ENCODE data around the gene NCF2. TPM values are rescaled to one million over a fixed set of nuclear protein-coding genes. Genes with fewer than 3 reads are reported as not detected.
A peak's percentile ranks its signal among the peaks of the same experiment; 100 is the strongest.

NCF2 gene
- total RNA-seq, 2 experiments from 2014 or later = 8.7 to 9.0 TPM

DNA sequence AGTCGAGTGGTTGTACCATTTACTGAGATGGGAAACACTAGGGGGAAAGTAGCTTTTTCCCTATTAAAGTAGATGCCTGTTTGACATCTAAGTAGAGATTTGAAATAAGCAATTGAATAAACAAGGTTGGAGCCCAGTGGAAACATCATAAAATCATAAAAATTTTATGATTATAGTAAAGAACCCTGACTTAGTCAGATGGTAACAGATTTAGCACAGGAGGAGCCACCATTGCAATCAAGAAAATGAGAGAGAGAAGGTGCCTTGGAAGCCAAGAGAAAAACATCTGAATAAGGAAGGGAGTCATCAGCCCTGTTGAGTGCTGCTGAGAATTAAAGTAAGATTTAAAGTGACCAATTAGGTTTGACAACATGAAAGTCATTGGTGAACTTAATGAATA lies 68.2 kb downstream of the NCF2 start:
- peaks cover 4% of the 10 kb centered on the region for H3K4me1 Mint-ChIP-seq
- no peaks in the 10 kb centered on the region for H3K27me3 Mint-ChIP-seq
- H3K27ac Mint-ChIP-seq = no peak overlapping the region
- H3K9me3 Mint-ChIP-seq (ENCODE audit: low read depth) = no peaks in the 10 kb centered on the region
- no peak for DNase-seq
- POLR2A ChIA-PET = no interaction called here
- peaks cover 22% of the 10 kb centered on the region for H3K36me3 Mint-ChIP-seq (ENCODE audit: low read depth)
- no peak for ATAC-seq
- CTCF ChIA-PET = interaction anchor here (0.6 to 1.2 kb wide), 5 partner anchors 8 to 138 kb away, joined by 3 to 5 read pairs (median 3); no protein-coding TSS in a partner anchor
- intact Hi-C loops (cut with DNase I, micrococcal nuclease) = no loop called here
- H3K4me3 Mint-ChIP-seq = no peak overlapping the region

GRCh38 chr1:183520379-183520778 lies 69.9 kb downstream of the NCF2 start:
- ATAC-seq (no peak), DNase-seq (no peak)
- Mint-ChIP-seq H3K4me3 (no peak overlapping the region), H3K27me3 (no peaks in the 10 kb centered on the region), H3K4me1 (peaks cover 6% of the 10 kb centered on the region), H3K9me3 (ENCODE audit: low read depth) (no peaks in the 10 kb centered on the region), H3K27ac (peak overlapping the region; percentile 21), H3K36me3 (ENCODE audit: low read depth) (peaks cover 23% of the 10 kb centered on the region)
- ChIA-PET POLR2A (interaction anchor here (0.6 kb wide), 1 partner anchor 84 kb away, joined by 3 read pairs; no protein-coding TSS in a partner anchor), CTCF (interaction anchor here (0.6 kb wide), 1 partner anchor 135 kb away, joined by 3 read pairs; no protein-coding TSS in a partner anchor)
- intact Hi-C loops (cut with DNase I, micrococcal nuclease) = no loop called here

DNA sequence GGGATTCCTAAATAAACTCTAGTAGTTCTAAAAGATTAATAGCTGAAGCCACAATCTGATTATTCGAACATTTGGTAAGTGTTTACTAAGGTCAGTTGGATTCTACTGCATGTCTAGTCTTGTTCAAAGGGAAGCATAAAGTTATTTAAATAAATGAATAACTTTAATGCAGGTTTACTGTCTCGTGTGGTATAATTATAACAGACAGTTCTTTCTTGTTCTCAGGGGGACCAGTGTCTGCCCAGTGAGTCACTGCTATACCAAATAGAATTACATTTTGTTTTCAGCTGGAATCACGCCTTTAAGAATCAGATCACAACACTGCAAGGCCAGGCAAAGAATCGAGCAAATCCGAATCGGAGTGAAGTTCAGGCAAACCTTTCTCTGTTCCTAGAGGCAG lies 72.9 kb downstream of the NCF2 start:
- H3K4me3 Mint-ChIP-seq = no peak overlapping the region
- no peak overlapping the region for H3K27ac Mint-ChIP-seq
- peaks cover 24% of the 10 kb centered on the region for H3K36me3 Mint-ChIP-seq (ENCODE audit: low read depth)
- intact Hi-C loops (cut with DNase I, micrococcal nuclease) = no loop called here
- H3K9me3 Mint-ChIP-seq (ENCODE audit: low read depth) = no peaks in the 10 kb centered on the region
- H3K4me1 Mint-ChIP-seq = peaks cover 15% of the 10 kb centered on the region
- ATAC-seq = no peak
- no peaks in the 10 kb centered on the region for H3K27me3 Mint-ChIP-seq
- ChIA-PET POLR2A (no interaction called here), CTCF (interaction anchor here (0.9 kb wide), 1 partner anchor 8 kb away, joined by 3 read pairs; no protein-coding TSS in a partner anchor)
- no peak for DNase-seq

GRCh38 chr1:183516725-183517124 lies 73.5 kb downstream of the NCF2 start:
- H3K27me3 Mint-ChIP-seq = no peaks in the 10 kb centered on the region
- ATAC-seq (no peak), DNase-seq (no peak)
- POLR2A ChIA-PET = no interaction called here
- no peaks in the 10 kb centered on the region for H3K9me3 Mint-ChIP-seq (ENCODE audit: low read depth)
- no peak overlapping the region for H3K27ac Mint-ChIP-seq
- H3K4me3 Mint-ChIP-seq = no peak overlapping the region
- H3K4me1 Mint-ChIP-seq = peaks cover 18% of the 10 kb centered on the region
- H3K36me3 Mint-ChIP-seq (ENCODE audit: low read depth) = peaks cover 21% of the 10 kb centered on the region
- intact Hi-C loops (cut with DNase I, micrococcal nuclease) = loop anchor here in 1 of 2 experiments (1.0 kb wide), 1 partner anchor 27 kb away; no protein-coding TSS in a partner anchor
- CTCF ChIA-PET = interaction anchor here (0.9 kb wide), 1 partner anchor 9 kb away, joined by 3 read pairs; no protein-coding TSS in a partner anchor

- Mint-ChIP-seq H3K4me1 (peaks cover 22% of the 10 kb centered on the region), H3K27me3 (no peaks in the 10 kb centered on the region), H3K36me3 (ENCODE audit: low read depth) (peaks cover 12% of the 10 kb centered on the region), H3K9me3 (ENCODE audit: low read depth) (no peaks in the 10 kb centered on the region), H3K4me3 (no peak overlapping the region), H3K27ac (peak overlapping the region; percentile 31)
- peak; percentile 61 for ATAC-seq
- CTCF ChIA-PET = no interaction called here
- DNase-seq = no peak
- POLR2A ChIA-PET = no interaction called here
- intact Hi-C loops (cut with DNase I, micrococcal nuclease) = no loop called here
Observed at GRCh38 chr1:183515002-183515689, 75.1 kb downstream of the NCF2 start.

GRCh38 chr1:183514235-183514634 lies 76.0 kb downstream of the NCF2 start:
- no peaks in the 10 kb centered on the region for H3K27me3 Mint-ChIP-seq
- no peak overlapping the region for H3K27ac Mint-ChIP-seq
- DNase-seq = no peak
- POLR2A ChIA-PET = interaction anchor here (0.5 kb wide), 1 partner anchor 19 kb away, joined by 3 read pairs; no protein-coding TSS in a partner anchor
- H3K4me1 Mint-ChIP-seq = peaks cover 22% of the 10 kb centered on the region
- intact Hi-C loops (cut with DNase I, micrococcal nuclease) = no loop called here
- no peak for ATAC-seq
- CTCF ChIA-PET = no interaction called here
- H3K36me3 Mint-ChIP-seq (ENCODE audit: low read depth) = peaks cover 12% of the 10 kb centered on the region
- H3K9me3 Mint-ChIP-seq (ENCODE audit: low read depth) = no peaks in the 10 kb centered on the region
- no peak overlapping the region for H3K4me3 Mint-ChIP-seq

GRCh38 chr1:183512450-183512849 lies 77.8 kb downstream of the NCF2 start:
- no peaks in the 10 kb centered on the region for H3K27me3 Mint-ChIP-seq
- POLR2A ChIA-PET = no interaction called here
- ATAC-seq (no peak), DNase-seq (no peak)
- peaks cover 14% of the 10 kb centered on the region for H3K36me3 Mint-ChIP-seq (ENCODE audit: low read depth)
- H3K9me3 Mint-ChIP-seq (ENCODE audit: low read depth) = no peaks in the 10 kb centered on the region
- H3K4me1 Mint-ChIP-seq = peaks cover 24% of the 10 kb centered on the region
- H3K4me3 Mint-ChIP-seq = no peak overlapping the region
- H3K27ac Mint-ChIP-seq = no peak overlapping the region
- CTCF ChIA-PET = no interaction called here
- intact Hi-C loops (cut with DNase I, micrococcal nuclease) = no loop called here

DNA sequence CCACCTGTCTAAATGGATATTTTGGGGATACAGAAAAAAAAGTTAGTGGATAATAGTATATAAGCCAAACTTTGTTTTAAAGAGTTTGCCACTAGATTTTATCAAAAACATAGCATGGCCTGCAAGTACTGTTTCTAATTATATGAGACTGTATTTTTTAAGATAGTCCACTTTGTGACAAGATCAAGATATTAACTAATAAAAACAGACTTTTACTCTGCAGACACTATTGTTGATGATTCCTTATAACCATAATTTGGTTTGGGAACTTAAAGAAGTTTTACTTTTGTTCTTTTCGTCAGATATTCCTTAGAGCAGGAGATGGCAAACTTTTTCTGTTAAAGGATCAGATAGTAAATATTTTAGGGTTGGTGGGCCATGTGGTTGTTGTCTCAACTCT lies 81.6 kb downstream of the NCF2 start:
- ChIA-PET CTCF (interaction anchor here (0.7 to 1.2 kb wide), 2 partner anchors 13 to 20 kb away, joined by 3 read pairs; no protein-coding TSS in a partner anchor), POLR2A (no interaction called here)
- DNase-seq = no peak
- ATAC-seq = no peak
- H3K4me1 Mint-ChIP-seq = peaks cover 16% of the 10 kb centered on the region
- no peaks in the 10 kb centered on the region for H3K9me3 Mint-ChIP-seq (ENCODE audit: low read depth)
- intact Hi-C loops (cut with DNase I, micrococcal nuclease) = no loop called here
- H3K36me3 Mint-ChIP-seq (ENCODE audit: low read depth) = peaks cover 2% of the 10 kb centered on the region
- H3K27me3 Mint-ChIP-seq = no peaks in the 10 kb centered on the region
- H3K4me3 Mint-ChIP-seq = no peak overlapping the region
- H3K27ac Mint-ChIP-seq = no peak overlapping the region

GRCh38 chr1:183506561-183506960 lies 83.7 kb downstream of the NCF2 start:
- Mint-ChIP-seq H3K27me3 (no peaks in the 10 kb centered on the region), H3K9me3 (ENCODE audit: low read depth) (no peaks in the 10 kb centered on the region), H3K4me1 (peaks cover 26% of the 10 kb centered on the region), H3K27ac (no peak overlapping the region), H3K4me3 (no peak overlapping the region), H3K36me3 (ENCODE audit: low read depth) (peaks cover 2% of the 10 kb centered on the region)
- no peak for DNase-seq
- ChIA-PET CTCF (no interaction called here), POLR2A (no interaction called here)
- no peak for ATAC-seq
- intact Hi-C loops (cut with DNase I, micrococcal nuclease) = no loop called here

Other genes starting within 250 kb of the NCF2 start
- not detected for gene NMNAT2, start 172.1 kb downstream of the NCF2 start, total RNA-seq
- 10 to 100 TPM; 56.6 to 62.1 TPM for gene SMG7, start 118.0 kb downstream of the NCF2 start, total RNA-seq
- 100 to 1,000 TPM; 115 to 165 TPM for gene ARPC5, start 45.3 kb upstream of the NCF2 start, total RNA-seq
- not detected for gene APOBEC4, start 62.9 kb upstream of the NCF2 start, total RNA-seq
- gene RGL1, start 214.7 kb upstream of the NCF2 start, total RNA-seq = 1 to 10 TPM; 2.0 TPM